Stimulated activated CD4-positive, alpha-beta T cell treated with anti-CD3 and anti-CD28 coated beads, Interleukin-4, amount 100 ng/mL, for 48 hours (primary cell): ENCODE results near the gene ZNRF3.
"Not testable (repeated sequence)": the region's sequence is repeated elsewhere in the genome, so short reads cannot be mapped to it uniquely, and the experiment has no call there.

Source experiments
- DNase-seq, 2 donors: peaks; one replicate each; pipeline ENCODE4 v3.0.0-alpha.2; 2020; ENCODE audit warnings: low read depth in 2 of 2

Gene ZNRF3

GRCh38 chr22:28931844-28932567 is 48.6 kb downstream of the ZNRF3 start:
- DNase-seq = no peak

GRCh38 chr22:28933321-28933720 is 49.9 kb downstream of the ZNRF3 start:
- no peak for DNase-seq

GRCh38 chr22:28934026-28934425 is 50.7 kb downstream of the ZNRF3 start:
- DNase-seq = no peak

- DNase-seq = no peak
These were observed 51.8 kb downstream of the ZNRF3 start for GRCh38 chr22:28935140-28935539.

- no peak for DNase-seq
These were observed 52.3 kb downstream of the ZNRF3 start for GRCh38 chr22:28935713-28936112.

GRCh38 chr22:28936200-28936599 is 52.8 kb downstream of the ZNRF3 start:
- no peak for DNase-seq

- DNase-seq = no peak
These were observed 54.0 kb downstream of the ZNRF3 start for GRCh38 chr22:28937206-28938025.

- no peak for DNase-seq
These were observed 55.0 kb downstream of the ZNRF3 start for GRCh38 chr22:28938286-28938833.

- DNase-seq = no peak
These were observed 56.0 kb downstream of the ZNRF3 start for GRCh38 chr22:28939394-28939793.

- no peak for DNase-seq
These were observed 56.6 kb downstream of the ZNRF3 start for GRCh38 chr22:28939932-28940331.

- no peak for DNase-seq
These were observed 57.1 kb downstream of the ZNRF3 start for GRCh38 chr22:28940441-28940840.

GRCh38 chr22:28942333-28942732 is 59.0 kb downstream of the ZNRF3 start:
- DNase-seq = no peak

GRCh38 chr22:28942801-28943500 is 59.6 kb downstream of the ZNRF3 start:
- no peak for DNase-seq

- DNase-seq = no peak
These were observed 60.1 kb downstream of the ZNRF3 start for GRCh38 chr22:28943501-28943879.

- no peak for DNase-seq
These were observed 63.8 kb downstream of the ZNRF3 start for GRCh38 chr22:28947125-28947524.

- DNase-seq = no peak
These were observed 65.1 kb downstream of the ZNRF3 start for GRCh38 chr22:28948424-28948823.

- DNase-seq = not testable (repeated sequence)
These were observed 65.6 kb downstream of the ZNRF3 start for GRCh38 chr22:28948860-28949551.

- no peak for DNase-seq
These were observed 66.4 kb downstream of the ZNRF3 start for GRCh38 chr22:28949788-28950187.

GRCh38 chr22:28950617-28951411 is 67.4 kb downstream of the ZNRF3 start:
- no peak for DNase-seq

GRCh38 chr22:28951530-28951929 is 68.2 kb downstream of the ZNRF3 start:
- DNase-seq = no peak

GRCh38 chr22:28951969-28952521 is 68.7 kb downstream of the ZNRF3 start:
- no peak for DNase-seq
